ENCODE results near the gene CLMP.
"Not testable (repeated sequence)": the region's sequence is repeated elsewhere in the genome, so short reads cannot be mapped to it uniquely, and the experiment has no call there.

Gene CLMP

GRCh38 chr11:123217897-123218296 is 22.8 kb upstream of the CLMP start:
- DNase-seq, result no peak

GRCh38 chr11:123216249-123216648 is 21.2 kb upstream of the CLMP start:
- no peak for DNase-seq

DNA sequence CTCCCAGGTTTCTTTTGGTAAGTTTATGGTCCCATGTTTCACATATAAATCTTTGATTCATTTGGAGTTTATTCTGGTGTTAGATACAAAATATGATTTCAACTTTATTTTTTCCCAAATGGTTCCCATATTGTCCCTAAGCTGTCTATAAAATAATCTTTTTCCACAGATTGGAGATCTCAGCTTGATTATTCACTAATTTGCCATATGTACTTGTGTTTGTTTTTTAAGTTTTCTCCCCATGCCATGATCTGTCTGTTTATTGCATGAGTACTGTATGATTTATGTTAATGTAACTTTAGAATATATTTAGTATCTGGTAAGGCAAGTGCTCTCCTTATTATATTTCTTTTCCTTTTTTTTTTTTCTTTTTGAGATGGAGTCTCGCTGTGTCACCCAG is 19.9 kb upstream of the CLMP start:
- no peak for DNase-seq

GRCh38 chr11:123214396-123214795 is 19.3 kb upstream of the CLMP start:
- DNase-seq, result no peak

DNA sequence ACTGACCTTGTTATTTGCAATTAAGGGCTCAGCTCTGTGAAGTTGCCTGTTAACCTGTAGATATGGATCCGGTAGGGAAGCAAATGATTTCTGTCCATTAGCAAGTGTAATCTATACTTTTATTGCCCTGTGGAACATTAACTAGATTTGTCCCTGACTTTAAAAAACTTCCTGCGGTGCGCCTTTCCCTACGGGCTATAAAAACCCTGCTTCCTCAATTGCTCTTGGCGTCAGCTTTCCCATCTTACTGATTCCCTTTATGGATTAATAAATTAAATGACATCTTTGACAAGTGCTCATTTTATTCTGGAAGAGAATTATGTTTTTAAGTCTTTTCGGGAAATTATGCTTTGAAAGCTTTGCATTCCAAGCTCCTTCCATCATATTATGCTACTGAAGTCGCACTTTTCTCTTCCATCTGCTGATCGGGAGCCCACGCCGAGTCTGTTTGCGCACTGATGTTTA is 18.3 kb upstream of the CLMP start:
- no peak for DNase-seq

- no peak for DNase-seq
These were observed 17.4 kb upstream of the CLMP start for GRCh38 chr11:123212406-123212805.

- no peak for DNase-seq
These were observed 16.9 kb upstream of the CLMP start for GRCh38 chr11:123211981-123212380.

GRCh38 chr11:123211149-123211852 is 16.3 kb upstream of the CLMP start:
- DNase-seq, result no peak

GRCh38 chr11:123209591-123209990 is 14.5 kb upstream of the CLMP start:
- no peak for DNase-seq

DNA sequence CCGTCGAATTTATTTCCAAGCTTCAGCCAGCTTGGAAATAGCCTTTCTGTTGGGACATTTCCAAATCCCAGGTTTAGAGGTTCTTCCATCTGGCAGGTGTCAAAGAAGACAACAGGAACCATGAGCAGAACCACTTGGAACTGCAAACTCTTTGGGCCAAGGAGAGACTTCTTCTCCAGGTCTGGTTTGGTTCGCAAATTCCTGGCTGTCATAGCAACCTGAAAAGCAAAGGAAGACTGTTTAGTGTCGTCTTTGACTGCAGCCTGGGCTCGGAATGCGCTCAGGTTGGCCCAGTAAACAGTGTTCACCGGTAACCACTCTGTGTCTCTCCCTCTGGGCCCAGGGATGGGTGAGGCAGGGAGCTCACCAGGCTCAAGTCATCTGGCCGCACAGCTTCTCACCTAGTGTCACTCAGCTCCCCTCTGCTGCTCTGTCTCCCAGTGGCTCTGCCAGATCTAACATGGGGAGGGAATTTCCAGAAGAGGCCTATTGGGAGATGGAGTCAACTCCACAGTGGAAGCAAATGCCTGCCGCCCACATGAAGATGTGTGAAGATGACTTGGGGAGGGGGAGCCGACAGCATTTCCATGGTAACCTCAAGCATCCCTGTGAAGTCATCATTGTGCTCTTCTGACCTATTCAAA is 11.9 kb upstream of the CLMP start:
- no peak for DNase-seq

DNA sequence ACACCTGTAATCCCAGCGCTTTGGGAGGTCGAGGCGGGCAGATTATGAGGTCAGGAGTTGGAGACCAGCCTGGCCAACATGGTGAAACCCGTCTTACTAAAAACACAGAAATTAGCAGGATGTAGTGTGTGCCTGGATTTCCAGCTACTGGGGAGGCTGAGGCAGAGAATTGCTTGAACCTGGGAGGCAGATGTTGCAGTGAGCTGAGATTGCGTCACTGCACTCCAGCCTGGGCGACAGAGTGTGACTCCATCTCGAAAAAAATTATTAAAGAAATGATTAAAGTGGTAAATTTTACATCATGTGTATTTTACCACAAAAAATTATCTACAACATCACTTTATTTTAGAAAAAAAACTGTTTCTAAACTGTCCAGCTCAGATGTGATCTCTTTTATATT is 11.0 kb upstream of the CLMP start:
- DNase-seq, result not testable (repeated sequence)

- no peak for DNase-seq
These were observed 8.9 kb upstream of the CLMP start for GRCh38 chr11:123203934-123204333.

DNA sequence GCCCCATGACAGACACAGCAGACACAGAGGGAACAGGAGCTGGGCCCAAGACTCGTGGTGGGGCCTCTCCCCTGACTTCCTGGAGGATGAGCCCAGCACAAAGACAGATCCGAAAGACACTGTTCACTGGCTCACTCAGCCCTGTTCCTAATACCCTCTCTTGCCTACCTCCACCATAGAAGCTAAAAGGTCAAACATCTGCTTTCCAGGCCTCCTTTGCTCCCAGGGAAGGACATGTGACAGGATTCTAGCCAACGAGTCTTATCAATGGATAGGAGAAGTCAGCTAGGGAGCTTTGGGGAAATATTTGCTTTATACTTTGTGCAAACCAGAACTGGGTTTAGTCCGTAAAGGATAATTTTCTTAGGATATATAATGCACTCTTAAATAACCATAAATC is 8.4 kb upstream of the CLMP start:
- no peak for DNase-seq

- DNase-seq, result no peak
These were observed 7.4 kb upstream of the CLMP start for GRCh38 chr11:123202155-123203151.

- no peak for DNase-seq
These were observed 5.2 kb upstream of the CLMP start for GRCh38 chr11:123200264-123200663.

- peak; percentile 33 for DNase-seq
These were observed 2.7 kb upstream of the CLMP start for GRCh38 chr11:123197711-123198110.

DNA sequence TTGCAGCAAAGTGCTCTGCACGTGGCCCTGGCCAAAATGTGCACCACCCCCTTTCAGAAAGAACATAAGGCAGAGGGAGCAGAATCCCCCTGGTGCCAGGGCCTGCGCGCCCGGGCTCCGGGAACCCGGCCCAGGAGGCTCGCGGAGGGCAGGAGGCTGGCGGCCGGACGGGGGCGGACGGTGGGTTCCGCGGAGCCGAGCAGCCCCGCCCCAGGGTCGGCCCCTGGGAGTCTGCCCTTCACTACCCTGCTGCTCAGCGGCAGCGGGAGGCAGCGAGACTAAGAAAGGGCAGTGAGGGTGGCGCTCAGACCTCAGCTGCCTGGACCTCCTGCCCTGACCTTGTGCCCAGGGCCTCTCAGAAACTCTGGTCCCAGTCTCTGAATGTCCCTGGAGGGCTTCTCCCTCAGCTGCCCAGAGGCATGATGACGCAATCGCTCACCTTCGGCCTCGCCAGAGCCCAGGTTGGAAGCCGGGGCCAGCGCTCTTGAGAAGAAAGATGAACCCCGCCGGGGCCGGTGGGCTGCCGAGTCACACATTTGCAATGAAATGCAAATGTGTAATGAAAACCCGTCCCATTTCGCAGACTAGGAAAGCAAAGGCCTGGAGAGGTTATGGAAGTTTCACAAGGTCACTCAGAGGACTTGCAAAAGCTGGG is 1.1 kb upstream of the CLMP start:
- no peak for DNase-seq

DNA sequence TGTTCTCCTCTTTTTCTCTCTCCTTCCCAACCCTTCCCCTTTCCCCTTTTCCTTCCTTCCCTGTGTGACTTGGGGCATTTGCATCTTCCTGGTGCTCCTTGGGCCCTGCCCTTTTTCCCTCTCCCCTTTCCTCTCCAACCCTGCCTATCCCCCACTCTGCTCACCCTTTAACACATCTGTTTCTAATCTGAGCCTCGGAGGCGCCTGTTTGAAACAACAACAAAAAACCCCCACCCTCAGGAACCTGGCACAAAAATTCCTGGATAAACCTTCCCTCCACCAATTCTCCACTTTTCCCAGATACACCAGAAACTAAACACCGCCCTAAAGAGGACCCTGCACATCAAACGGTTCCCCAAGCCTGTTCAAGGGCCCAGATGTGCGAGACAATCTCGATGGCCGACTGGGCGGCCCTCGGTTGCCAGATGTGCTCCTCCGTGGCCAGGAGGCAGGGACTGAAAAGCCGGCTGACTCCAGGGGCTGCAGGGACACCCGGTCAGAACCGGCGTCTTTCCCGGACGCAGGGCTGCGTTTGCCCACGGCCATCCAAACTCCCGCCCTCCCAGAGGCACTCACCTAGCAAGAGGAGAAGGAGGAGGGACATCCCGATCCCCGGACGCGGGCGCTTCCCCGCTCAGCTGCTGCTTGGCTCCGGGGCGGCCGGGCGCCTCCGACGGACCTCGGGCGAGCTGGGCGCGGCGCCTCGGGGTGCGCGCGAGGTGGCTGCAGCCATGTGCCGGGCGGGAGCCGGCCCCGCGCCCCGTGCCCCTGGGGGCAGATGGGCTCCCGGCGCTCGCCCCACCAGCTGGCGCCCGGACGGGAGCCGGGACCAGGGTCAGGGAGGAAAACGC is 486 bp downstream of the CLMP start:
- DNase-seq, result no peak

DNA sequence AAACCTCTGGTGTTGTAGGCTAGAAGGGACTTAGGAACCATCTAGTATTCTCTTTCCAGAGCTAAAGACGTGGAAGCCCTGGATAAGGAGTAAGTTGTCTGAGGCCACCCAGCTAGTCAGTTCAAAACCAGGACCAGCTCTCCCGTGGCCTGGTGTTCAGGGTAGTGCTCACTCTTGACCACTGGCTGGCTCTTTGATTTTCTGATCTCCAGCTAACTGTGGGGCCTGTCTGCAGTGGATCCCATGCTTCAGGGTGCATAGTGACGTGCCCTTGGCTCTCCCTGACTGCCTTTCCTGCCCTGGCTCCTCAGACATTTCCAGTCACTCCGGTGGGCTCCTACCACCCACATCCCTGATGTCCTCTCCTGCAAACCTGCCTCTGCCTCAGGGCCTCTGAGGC is 1.3 kb downstream of the CLMP start:
- DNase-seq, result no peak

- no peak for DNase-seq
These were observed 3.1 kb downstream of the CLMP start for GRCh38 chr11:123191939-123192338.

- no peak for DNase-seq
These were observed 4.5 kb downstream of the CLMP start for GRCh38 chr11:123190518-123190917.
